Kidney epithelial cell (primary cell): ENCODE data around the gene IL17REL. TPM values are rescaled to one million over a fixed set of nuclear protein-coding genes. Genes with fewer than 3 reads are reported as not detected.

Experiments
- DNase-seq: peaks from one replicate; pipeline ENCODE4 v3.0.0-alpha.2; 2010; ENCODE audit warnings: low read depth
- H3K27me3 ChIP-seq: 2 replicates; pipeline ENCODE4 v1.6.0; 2011; ENCODE audit warnings: low read length; ENCODE audit not compliant: control insufficient read depth, insufficient read depth
- H3K36me3 ChIP-seq: 2 replicates; pipeline ENCODE4 v1.5.1; 2011; ENCODE audit warnings: low read length; ENCODE audit not compliant: control insufficient read depth, insufficient read depth
- H3K4me3 ChIP-seq: 2 replicates; pipeline ENCODE4 v1.5.1; 2011; ENCODE audit warnings: low read depth, mild to moderate bottlenecking, control low read depth, low read length
- total RNA-seq: library from RNA; depleted of rRNA; stranded (reverse); fragments of >200 nt; gene quantifications from 2 replicates; pipeline ENCODE4 v1.2.3, GENCODE V29; 2015
- TF ChIP-seq, protein P1 (sequence below): IDR thresholded peaks from 2 replicates; pipeline ENCODE4 v1.5.1; 2011; ENCODE audit warnings: mild to moderate bottlenecking, moderate library complexity, low read length, control low read depth, inconsistent platforms; ENCODE audit not compliant: insufficient read depth, poor library complexity, severe bottlenecking

Gene IL17REL
- total RNA-seq, 1 donor from 2014 or later: not detected

DNA sequence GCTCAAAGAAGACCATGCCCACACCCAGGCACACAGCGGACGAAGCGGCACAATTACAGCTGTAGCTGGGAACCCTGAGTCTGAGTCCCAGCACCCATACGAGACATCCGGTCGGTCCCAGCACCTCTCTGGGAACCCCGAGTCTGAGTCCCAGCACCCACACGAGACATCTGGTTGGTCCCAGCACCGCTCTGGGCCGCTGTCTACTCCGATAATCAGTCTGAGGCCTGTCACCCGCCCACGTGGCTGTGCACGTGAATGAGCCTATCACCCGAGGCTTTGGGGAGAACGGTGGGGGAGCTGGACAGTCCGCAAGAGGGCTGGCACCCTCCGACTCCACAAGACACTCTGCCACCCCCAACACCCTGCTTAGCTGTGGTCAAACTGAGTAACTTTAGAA lies 39.4 kb upstream of the IL17REL start:
- Histone ChIP-seq H3K4me3 (no peak overlapping the region), H3K36me3 (no peaks in the 10 kb centered on the region), H3K27me3 (peaks cover 12% of the 10 kb centered on the region)
- no peak for DNase-seq
- TF ChIP-seq, protein P1, sequence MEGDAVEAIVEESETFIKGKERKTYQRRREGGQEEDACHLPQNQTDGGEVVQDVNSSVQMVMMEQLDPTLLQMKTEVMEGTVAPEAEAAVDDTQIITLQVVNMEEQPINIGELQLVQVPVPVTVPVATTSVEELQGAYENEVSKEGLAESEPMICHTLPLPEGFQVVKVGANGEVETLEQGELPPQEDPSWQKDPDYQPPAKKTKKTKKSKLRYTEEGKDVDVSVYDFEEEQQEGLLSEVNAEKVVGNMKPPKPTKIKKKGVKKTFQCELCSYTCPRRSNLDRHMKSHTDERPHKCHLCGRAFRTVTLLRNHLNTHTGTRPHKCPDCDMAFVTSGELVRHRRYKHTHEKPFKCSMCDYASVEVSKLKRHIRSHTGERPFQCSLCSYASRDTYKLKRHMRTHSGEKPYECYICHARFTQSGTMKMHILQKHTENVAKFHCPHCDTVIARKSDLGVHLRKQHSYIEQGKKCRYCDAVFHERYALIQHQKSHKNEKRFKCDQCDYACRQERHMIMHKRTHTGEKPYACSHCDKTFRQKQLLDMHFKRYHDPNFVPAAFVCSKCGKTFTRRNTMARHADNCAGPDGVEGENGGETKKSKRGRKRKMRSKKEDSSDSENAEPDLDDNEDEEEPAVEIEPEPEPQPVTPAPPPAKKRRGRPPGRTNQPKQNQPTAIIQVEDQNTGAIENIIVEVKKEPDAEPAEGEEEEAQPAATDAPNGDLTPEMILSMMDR: no peak

DNA sequence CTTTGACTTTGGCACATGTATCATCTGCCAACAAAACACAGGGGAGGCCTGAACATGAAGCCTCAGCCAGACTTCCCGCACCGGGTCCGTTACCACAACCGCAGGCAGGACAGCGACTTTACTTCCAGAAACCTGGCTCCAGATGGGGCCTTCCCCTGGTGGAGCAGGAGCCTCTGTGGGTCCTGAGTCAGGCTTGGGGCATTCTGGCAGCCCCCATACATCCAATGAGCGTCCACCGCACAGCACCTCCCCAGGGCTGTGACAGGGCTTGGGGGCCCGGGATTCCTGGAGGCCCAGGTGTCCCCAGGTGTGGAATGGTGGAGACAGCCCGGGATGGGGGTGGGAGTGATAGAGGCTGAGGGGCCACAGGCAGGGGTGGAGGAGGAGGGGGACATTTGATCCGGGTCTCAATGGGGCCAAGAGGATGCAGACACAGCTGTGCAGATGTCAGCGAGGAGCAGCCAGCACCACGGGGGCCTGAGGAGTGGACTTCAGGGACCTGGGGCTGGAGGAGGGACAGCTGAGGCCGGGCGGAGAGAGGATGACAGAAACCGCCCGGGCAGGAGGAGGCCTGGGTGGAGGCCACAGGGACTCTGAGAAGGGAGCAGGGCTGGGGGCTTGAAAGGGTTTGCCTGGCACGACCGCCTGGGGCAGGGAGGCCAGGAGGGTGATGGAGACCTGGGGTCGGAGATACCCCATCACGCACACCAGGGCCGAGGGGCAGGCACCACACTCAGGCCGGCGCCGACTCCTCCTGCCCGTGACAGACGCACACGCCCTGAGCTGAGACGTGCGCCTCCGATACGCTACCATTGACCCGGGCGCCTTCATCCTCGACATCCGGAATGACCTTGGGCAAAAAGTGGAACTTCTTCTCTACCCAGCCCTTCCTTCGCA lies 37.0 kb upstream of the IL17REL start:
- Histone ChIP-seq H3K4me3 (no peak overlapping the region), H3K36me3 (no peaks in the 10 kb centered on the region), H3K27me3 (peaks cover 15% of the 10 kb centered on the region)
- no peak for DNase-seq
- TF ChIP-seq, protein P1: no peak

DNA sequence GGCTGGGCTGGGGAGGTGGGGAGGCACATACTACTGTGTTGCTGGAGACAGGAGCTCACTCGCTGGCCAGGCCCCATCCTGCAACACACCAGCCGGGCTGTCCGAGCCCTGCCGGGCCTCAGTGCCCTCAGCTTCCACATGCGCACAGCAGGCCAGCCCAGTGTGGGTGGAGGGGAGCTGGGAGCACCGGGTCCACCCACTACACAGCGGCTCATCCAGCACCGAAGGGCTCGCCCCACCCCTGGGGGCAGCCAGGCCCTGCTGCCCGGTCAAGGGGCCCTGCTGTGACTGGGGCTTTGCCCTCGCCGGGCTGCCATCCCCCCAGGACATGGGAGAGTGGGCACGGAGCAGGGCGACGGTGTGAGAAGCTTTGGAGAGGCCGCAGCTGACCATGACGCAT lies 36.3 kb upstream of the IL17REL start:
- TF ChIP-seq, protein P1: no peak
- H3K27me3 ChIP-seq: peaks cover 15% of the 10 kb centered on the region
- DNase-seq: no peak

DNA sequence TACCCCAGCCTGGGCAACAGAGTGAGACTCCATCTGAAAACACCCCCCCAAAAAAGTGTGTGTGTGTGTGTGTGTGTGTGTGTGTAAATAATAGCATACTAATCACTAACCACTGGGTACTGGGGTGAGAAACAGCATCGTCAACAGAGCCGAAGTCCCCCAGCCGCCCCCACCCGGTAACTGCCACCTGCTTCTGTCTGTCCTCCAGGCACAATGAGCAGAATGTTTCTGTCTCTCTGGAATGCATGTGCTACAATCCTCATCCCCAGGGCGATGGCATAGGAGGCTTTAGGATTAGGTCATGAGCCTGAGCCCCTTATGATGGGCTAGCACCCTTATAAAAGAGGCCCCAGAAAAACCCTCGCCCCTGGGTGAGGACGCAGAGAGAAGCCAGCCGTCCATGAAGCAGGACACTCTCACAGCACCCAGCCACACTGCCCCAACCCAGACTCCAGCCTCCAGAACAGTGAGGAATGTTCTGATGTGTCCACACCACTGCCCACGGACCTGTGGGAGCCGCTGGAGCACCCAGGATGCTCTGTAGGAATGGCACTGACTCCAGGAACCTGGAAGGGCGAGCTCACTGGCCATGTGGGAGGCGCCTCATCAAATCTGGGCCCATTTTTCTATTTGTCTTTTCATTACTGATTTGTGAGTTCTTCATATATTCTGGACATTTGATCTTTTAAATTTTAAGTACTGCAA lies 35.6 kb upstream of the IL17REL start:
- TF ChIP-seq, protein P1: no peak
- H3K27me3 ChIP-seq: peaks cover 15% of the 10 kb centered on the region
- H3K4me3 ChIP-seq: no peak overlapping the region
- no peak for DNase-seq
- no peaks in the 10 kb centered on the region for H3K36me3 ChIP-seq

More for the DNA sequence above, 36.3 kb upstream of the IL17REL start:
- Histone ChIP-seq H3K36me3 (no peaks in the 10 kb centered on the region), H3K4me3 (no peak overlapping the region)

DNA sequence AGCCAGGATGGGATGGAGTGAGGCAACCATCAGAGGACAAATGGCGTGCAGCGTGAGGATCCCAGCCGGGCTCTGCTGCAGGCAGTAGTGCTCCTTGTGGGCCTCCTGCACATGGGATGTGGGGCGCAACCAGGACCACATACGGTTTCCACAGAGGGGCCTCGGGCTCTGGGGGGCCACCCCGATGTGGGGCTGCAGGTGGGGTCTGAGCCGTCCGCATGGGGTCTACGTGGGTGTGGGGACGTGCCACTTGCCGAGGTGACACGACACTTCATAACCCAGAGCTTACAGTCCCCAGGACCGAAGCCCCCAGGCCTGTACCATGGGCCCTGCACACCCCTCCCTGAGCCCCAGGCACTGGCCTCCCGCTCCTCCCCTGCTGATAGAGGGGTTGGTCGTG lies 34.8 kb upstream of the IL17REL start:
- TF ChIP-seq, protein P1: no peak
- Histone ChIP-seq H3K27me3 (peaks cover 15% of the 10 kb centered on the region), H3K4me3 (no peak overlapping the region), H3K36me3 (no peaks in the 10 kb centered on the region)
- DNase-seq: no peak
